GM13977 (cell line): Measurements from ENCODE around the gene RIMBP2.

Experiments used
- DNase-seq: peaks from one replicate; pipeline ENCODE4 v3.0.0; 2012; ENCODE audit warnings: low spot score
- in situ Hi-C: fragments of 300-500 bp; cut with MboI; formaldehyde crosslinking; loops from one replicate; pipeline ENCODE4 v1.12.0; 2022; ENCODE audit warnings: low sequenced_read_pairs, low pct_unique_long_range_greater_than_20kb, mixed read lengths, inconsistent platforms; ENCODE audit not compliant: unreplicated experiment
- TF ChIP-seq, protein P1 (sequence below): IDR thresholded peaks from 2 replicates; pipeline ENCODE4 v1.5.1; 2012; ENCODE audit warnings: mild to moderate bottlenecking, control low read depth; ENCODE audit not compliant: insufficient read depth; ENCODE audit errors: extremely low read depth, missing control alignments

RIMBP2 gene

DNA sequence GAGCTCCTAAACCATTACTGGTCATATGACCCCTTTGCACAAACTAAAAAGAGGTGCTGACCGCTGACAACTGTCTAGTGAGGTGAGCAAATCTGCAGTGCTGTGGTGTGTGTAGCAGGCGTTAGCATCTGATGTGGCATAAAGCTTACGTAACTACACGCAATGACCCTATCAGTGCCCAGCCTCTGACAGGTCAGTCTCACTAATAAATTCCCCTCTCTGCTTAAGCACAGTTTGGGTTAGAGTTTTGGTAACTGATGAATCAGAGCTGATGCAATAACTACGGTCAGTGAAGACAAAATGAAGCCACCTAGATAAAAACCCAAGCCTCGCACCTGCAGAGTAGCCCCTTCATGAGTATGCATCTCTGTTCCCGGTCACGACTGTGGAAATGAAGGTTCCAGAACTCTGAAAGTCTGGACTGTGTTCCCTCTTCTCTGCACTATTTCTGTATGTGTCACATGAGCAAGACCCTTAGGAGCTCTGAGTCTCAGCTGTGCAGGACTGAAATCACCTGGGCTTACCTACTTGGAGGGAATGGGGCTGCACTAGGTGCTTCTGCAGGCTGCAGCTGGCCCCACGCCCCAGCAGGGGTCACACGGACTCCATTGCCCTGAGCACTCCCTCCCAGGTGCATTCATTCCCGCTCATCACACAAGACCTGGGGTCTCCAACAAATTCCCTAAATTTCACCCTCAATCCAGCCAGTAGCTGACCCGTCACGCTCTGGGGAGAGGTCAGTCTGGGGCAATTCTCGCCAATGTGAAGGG, 54.4 kb downstream of the RIMBP2 start:
- TF ChIP-seq, protein P1, sequence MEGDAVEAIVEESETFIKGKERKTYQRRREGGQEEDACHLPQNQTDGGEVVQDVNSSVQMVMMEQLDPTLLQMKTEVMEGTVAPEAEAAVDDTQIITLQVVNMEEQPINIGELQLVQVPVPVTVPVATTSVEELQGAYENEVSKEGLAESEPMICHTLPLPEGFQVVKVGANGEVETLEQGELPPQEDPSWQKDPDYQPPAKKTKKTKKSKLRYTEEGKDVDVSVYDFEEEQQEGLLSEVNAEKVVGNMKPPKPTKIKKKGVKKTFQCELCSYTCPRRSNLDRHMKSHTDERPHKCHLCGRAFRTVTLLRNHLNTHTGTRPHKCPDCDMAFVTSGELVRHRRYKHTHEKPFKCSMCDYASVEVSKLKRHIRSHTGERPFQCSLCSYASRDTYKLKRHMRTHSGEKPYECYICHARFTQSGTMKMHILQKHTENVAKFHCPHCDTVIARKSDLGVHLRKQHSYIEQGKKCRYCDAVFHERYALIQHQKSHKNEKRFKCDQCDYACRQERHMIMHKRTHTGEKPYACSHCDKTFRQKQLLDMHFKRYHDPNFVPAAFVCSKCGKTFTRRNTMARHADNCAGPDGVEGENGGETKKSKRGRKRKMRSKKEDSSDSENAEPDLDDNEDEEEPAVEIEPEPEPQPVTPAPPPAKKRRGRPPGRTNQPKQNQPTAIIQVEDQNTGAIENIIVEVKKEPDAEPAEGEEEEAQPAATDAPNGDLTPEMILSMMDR: no peak
- in situ Hi-C loops: no loop called here
- DNase-seq: no peak

DNA sequence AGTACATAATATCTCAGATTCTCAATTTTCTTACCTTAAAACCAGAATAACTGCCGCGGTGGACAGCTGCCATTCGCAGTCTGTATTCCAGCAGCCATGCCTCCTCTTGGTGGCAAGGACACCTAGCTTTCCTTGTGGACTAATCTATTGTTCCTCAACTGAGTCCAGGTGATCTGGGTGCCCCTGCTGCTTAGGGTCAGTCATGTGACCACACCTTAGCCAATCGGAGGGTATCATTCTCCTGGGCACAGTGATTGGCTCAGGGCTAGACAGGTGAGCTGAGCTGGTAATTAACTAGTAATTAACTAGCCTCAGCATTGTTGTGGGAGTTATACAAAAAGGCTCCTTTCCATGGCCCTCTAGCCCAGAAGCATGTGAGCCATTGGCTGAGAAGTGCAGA, 55.0 kb downstream of the RIMBP2 start:
- TF ChIP-seq, protein P1: no peak
- in situ Hi-C loops: no loop called here
- DNase-seq: no peak

DNA sequence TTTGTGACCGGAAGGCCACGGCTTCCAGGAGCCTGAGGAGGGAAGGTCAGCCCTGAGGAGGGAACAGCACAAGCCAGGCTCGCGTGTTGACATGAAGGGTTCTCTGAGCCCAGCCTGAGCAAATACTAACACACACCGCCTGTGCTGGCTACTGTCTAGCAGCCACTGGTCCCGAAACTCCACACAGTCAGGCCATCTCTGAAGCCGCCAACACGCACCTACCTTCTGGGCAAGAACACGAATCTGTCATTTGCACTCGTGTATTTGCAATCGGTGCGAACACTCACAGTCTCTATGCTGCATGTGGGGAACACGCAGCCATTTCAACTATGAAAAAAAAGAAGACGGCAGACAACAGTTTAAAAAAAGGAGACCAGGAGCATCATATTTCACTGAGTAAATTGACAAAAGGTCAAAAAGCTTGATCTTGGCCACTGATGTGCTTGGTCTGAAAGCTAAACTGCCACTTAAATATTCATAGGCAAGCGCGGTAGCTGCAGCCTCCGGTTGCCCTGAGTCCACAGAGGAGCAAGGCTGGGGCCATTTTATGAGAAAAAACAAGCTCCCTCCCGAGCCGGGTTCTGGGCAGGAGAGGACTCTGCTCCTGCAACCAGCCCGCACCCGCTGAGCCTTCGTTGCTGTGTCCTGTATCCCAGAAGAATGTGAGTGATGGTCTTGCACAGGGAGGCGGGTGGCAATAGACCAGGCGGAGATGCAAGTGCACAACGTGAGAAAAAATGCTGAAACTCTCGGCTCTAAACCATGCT, 57.8 kb downstream of the RIMBP2 start:
- TF ChIP-seq, protein P1: no peak
- DNase-seq: no peak
- in situ Hi-C loops: no loop called here

DNA sequence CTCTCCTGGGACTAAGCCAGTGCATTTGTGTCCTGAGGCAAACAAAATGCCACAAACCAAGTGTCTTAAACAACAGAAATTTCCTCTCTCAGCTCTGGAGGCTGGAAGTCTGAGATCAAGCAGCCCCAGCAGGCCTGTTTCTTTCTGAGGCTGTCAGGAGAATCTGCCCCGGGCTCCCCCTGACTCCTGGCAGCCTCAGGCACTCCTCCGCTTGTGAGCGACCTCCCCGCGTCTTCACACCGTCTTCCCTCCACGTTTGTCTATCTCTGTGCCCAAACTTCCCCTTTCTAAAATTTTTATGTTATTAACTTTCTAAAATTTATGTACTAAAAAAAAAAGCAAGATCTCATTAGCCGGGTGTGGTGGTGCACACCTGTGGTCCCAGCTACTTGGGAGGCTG, 59.7 kb downstream of the RIMBP2 start:
- TF ChIP-seq, protein P1: no peak
- no peak for DNase-seq
- in situ Hi-C loops: no loop called here

DNA sequence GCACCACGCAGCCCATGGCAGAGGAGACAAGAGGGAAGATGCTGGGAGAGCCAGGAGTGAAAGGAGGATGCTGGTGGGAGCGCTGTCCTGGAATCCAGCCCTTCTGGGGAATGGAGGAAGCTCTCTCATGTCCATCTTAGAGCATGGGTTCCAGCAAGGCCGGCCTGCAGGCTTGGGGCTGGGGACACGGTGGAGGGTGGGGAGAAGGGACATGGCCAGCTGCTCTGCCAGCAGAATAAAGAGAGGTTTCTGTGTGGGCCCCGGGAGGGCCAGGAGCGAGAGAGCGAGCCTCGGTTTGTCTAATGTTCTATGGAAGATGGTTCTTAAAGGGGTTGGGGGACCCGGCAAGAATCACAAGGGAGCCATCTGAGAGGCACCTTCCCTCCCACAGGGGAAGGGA, 60.2 kb downstream of the RIMBP2 start:
- DNase-seq: no peak
- in situ Hi-C loops: no loop called here
- TF ChIP-seq, protein P1: no peak

DNA sequence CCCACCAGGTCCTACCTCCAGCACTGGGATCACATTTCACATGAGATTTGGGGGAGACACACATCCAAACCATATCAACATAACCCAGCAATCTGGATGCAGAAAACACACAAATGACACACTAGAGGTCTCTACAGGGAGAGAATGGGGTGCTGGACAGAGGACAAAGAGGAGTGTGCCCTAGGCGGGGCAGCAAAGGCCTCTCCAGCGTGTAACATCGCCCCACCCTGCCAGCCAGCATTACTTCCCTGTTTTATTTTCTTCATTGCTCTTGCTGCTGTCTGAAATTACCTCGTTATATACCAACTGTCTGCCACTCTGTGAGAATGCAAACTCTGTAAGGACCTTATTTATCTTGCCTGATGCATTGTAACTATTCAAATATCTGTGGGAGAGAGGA, 61.1 kb downstream of the RIMBP2 start:
- no peak for DNase-seq
- in situ Hi-C loops: no loop called here
- TF ChIP-seq, protein P1: no peak
